ENCODE data around the gene ITIH2.

Gene ITIH2

DNA sequence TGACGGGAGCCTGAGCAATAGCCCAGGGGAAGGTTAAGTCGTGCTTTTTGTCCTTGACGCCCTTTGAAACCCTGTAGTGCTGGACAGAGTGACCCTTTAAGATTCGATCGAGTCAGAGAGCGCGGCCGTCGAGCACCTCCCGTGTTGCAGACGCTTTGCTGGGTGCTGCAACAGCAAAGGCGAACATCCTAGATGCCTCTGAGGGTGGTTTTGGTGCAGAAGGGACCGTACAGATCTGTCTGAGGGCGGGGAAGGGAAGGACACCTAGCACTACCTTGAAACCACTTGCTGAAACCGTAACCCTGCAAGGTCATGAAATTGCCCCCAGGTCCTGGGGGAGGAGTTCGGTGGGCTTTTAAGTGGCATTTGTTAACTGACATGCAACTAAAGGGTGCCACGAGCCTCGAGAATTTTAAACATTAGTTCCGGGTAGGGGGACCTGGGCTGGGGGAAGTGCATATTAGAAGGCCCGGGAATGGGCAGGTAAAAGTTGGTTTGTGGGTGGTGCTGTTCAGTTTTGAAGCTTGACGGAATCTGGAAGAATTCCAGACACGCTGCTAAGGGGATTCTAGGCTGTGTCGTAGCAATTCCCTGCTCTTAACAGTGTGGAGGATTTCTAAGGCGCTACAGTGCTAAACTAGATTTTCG is 85.6 kb downstream of the ITIH2 start:
- peak in 1 of 2 experiments; percentile 43 for DNase-seq
- TF ChIP-seq POLR2A (IDR thresholded peaks at IDR 0.05; ENCODE audit: low read length) (no peak), GATA1 (IDR thresholded peaks at IDR 0.05; ENCODE audit: low read depth, low read length) (no peak)

DNA sequence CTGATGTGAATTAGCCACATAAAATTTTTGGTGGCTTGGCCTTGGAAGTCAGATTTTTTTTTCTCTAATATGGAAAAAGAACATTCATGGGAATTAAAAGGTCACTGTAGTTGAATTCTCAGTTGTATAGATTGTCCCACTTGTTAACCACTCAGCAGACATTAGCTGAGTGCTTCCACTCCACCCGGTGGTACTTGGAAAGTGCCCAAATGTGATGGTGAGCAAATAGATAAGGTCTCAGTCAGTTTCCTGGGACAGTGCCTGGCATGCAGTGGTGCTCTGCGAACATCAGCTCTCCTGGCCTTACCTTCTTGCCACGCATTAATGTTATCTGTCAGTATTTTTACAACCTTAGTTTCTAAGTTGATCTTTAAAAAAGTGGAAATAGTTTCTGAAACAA is 86.3 kb downstream of the ITIH2 start:
- peak; percentile 72 to 81 for DNase-seq
- no peak for TF ChIP-seq POLR2A (IDR thresholded peaks at IDR 0.05; ENCODE audit: low read length)
- no peak for TF ChIP-seq GATA1 (IDR thresholded peaks at IDR 0.05; ENCODE audit: low read depth, low read length)

DNA sequence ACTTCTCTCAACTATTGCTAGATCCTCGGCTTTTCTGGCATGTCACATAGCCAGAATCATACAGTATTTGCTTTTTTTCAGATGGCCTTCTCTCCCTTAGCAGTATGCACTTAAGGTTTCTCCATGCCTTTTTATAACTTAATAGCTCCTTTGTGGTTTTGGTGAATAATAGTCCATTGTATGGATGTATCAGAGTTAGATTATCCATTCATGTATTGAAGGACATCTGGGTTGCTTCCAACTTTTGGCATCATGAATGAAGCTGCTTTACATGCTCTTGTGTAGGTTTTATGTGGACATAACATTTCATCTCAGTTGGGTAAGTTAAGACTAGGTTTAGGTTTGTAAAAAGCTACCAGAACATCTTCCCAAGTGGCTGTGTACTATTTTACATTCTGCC is 89.4 kb downstream of the ITIH2 start:
- TF ChIP-seq POLR2A (IDR thresholded peaks at IDR 0.05; ENCODE audit: low read length) (no peak), GATA1 (IDR thresholded peaks at IDR 0.05; ENCODE audit: low read depth, low read length) (no peak)
- no peak for DNase-seq

DNA sequence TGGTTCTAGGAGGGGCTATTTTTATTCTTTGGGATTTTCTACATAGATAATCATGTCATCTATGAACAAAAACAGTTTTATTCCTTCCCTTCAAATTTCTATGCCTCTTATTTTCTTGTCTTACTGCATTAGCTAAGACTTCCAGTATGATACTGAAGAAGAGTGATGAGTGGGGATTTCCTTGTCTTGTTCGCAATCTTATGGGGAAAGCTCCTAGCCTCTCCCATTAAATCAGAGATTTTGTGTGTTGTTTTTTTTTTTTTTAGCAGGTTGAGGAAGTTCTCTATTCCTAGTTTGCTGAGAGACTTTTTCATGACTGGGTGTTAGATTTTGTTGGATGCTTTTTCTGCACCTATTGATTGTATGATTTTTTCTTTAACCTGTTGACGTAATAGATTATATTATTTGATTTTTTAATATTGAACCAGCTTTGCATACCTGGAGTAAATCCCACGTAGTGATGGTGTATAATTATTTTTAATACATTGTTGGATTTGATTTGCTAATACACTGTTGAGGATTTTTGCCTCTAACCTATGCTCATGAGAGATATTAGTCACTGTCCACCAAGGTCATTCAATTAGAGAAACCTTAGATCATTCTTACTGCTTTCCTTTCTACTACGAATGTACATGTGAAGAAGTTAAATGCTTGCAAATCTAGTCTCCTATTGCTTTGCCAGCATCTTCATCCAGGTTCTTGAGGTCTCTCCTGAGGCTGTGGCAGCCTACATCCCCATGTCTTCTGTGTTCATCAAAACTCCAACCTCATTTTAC is 91.3 kb downstream of the ITIH2 start:
- no peak for DNase-seq
- no peak for TF ChIP-seq GATA1 (IDR thresholded peaks at IDR 0.05; ENCODE audit: low read depth, low read length)
- no peak for TF ChIP-seq POLR2A (IDR thresholded peaks at IDR 0.05; ENCODE audit: low read length)

DNA sequence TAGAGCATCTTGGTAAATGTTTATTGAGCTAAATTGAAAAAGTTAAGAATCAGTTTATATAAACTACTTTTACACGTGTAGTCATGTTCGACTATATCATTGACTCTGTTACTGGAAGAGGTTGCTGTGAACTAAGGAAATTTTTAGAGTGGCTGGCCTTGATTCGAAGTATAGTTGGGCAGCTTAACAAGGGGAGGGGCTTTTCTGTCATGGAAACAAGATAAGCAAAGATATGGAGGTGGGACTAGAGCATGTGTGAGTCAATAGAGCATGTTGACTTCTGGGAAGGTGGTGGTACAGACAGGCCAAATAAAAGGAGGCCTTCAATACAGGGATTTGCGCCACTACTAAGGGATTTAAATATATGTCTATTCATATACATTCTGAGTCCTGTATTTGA is 92.5 kb downstream of the ITIH2 start:
- peak; percentile 56 to 57 for DNase-seq
- TF ChIP-seq POLR2A (IDR thresholded peaks at IDR 0.05; ENCODE audit: low read length) (no peak), GATA1 (IDR thresholded peaks at IDR 0.05; ENCODE audit: low read depth, low read length) (no peak)

DNA sequence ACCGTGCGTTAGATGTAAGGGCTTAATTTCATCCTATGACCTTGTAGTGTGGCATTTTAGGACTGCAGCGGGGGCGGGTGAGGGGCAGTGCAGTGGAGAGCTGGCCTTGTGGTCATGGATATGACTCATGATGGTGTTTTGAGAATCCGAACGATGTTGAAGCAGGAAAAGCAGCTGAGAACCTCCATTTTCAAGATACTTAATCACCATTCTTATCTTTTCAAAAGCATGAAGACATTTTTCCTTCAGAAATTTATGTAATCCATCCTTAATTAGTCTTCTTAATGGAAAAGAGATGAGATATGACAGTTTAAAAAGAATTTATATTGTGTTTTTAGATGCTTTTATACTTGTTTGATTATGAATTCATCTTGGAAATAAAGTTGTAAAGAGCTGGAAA is 94.5 kb downstream of the ITIH2 start:
- DNase-seq, result peak; percentile 10 to 22

More for the DNA sequence above, 94.5 kb downstream of the ITIH2 start:
- no peak for TF ChIP-seq GATA1 (IDR thresholded peaks at IDR 0.05; ENCODE audit: low read depth, low read length)
- TF ChIP-seq POLR2A (IDR thresholded peaks at IDR 0.05; ENCODE audit: low read length), result no peak
